ENCODE results near the gene JPH2.
"Not testable (repeated sequence)": the region's sequence is repeated elsewhere in the genome, so short reads cannot be mapped to it uniquely, and the experiment has no call there.

The JPH2 gene

GRCh38 chr20:44187054-44187771 is at the start of gene JPH2:
Gene JPH2, minus strand, starts transcription at chr20:44187188. Its CDS starts 483 bp downstream, at chr20:44186705.
- Histone ChIP-seq H3K4me3 (peak within 1 kb of the TSS in 6 of 7 experiments; percentile 1 to 41 (median 26)), H3K27ac (peak within 1 kb of the TSS in 12 of 21 experiments; percentile 9 to 73 (median 51))

GRCh38 chr20:44235702-44236101 is 48.7 kb upstream of the JPH2 start:
- no peak overlapping the region for H3K27ac ChIP-seq

GRCh38 chr20:44234566-44235317 is 47.8 kb upstream of the JPH2 start:
- no peak overlapping the region for H3K27ac ChIP-seq
- no peak overlapping the region for H3K4me3 ChIP-seq

More at GRCh38 chr20:44235702-44236101, 48.7 kb upstream of the JPH2 start:
- no peak overlapping the region for H3K4me3 ChIP-seq

- H3K27ac ChIP-seq: no peak overlapping the region
- H3K4me3 ChIP-seq: no peak overlapping the region
These were observed 46.5 kb upstream of the JPH2 start for GRCh38 chr20:44233436-44234016.

- H3K4me3 ChIP-seq, H3K27ac ChIP-seq: not testable (repeated sequence)
These were observed 45.5 kb upstream of the JPH2 start for GRCh38 chr20:44232469-44232856.

GRCh38 chr20:44231713-44232468 is 44.9 kb upstream of the JPH2 start:
- Histone ChIP-seq H3K4me3 (no peak overlapping the region), H3K27ac (no peak overlapping the region)

- H3K27ac ChIP-seq: no peak overlapping the region
- no peak overlapping the region for H3K4me3 ChIP-seq
These were observed 44.2 kb upstream of the JPH2 start for GRCh38 chr20:44231193-44231592.

- no peak overlapping the region for H3K4me3 ChIP-seq
- no peak overlapping the region for H3K27ac ChIP-seq
These were observed 41.7 kb upstream of the JPH2 start for GRCh38 chr20:44228465-44229258.

- H3K27ac ChIP-seq: no peak overlapping the region
- no peak overlapping the region for H3K4me3 ChIP-seq
These were observed 37.6 kb upstream of the JPH2 start for GRCh38 chr20:44224637-44225036.

- Histone ChIP-seq H3K4me3 (no peak overlapping the region), H3K27ac (no peak overlapping the region)
These were observed 36.7 kb upstream of the JPH2 start for GRCh38 chr20:44223721-44224120.

GRCh38 chr20:44222633-44223368 is 35.8 kb upstream of the JPH2 start:
- Histone ChIP-seq H3K27ac (no peak overlapping the region), H3K4me3 (no peak overlapping the region)

GRCh38 chr20:44222027-44222426 is 35.0 kb upstream of the JPH2 start:
- H3K27ac ChIP-seq: no peak overlapping the region
- no peak overlapping the region for H3K4me3 ChIP-seq

GRCh38 chr20:44221368-44221954 is 34.5 kb upstream of the JPH2 start:
- Histone ChIP-seq H3K27ac (no peak overlapping the region), H3K4me3 (no peak overlapping the region)

- H3K4me3 ChIP-seq: no peak overlapping the region
- H3K27ac ChIP-seq: peak overlapping the region in 5 of 21 experiments; percentile 43 to 79 (median 71)
These were observed 32.8 kb upstream of the JPH2 start for GRCh38 chr20:44219791-44220190.

GRCh38 chr20:44219170-44219730 is 32.3 kb upstream of the JPH2 start:
- Histone ChIP-seq H3K4me3 (no peak overlapping the region), H3K27ac (peak overlapping the region in 7 of 21 experiments; percentile 26 to 79 (median 46))

- Histone ChIP-seq H3K27ac (peak overlapping the region in 6 of 21 experiments; percentile 26 to 79 (median 58)), H3K4me3 (no peak overlapping the region)
These were observed 31.5 kb upstream of the JPH2 start for GRCh38 chr20:44218446-44218845.

- H3K27ac ChIP-seq: peak overlapping the region in 6 of 21 experiments; percentile 36 to 79 (median 60)
- H3K4me3 ChIP-seq: no peak overlapping the region
These were observed 30.5 kb upstream of the JPH2 start for GRCh38 chr20:44217342-44218092.

Measured in skin epidermis (tissue), 12 donors.